Vagina (tissue), 2 donors: ENCODE data around the gene PTPN21.

Experiments used
- POLR2A ChIP-seq, 2 donors: fragments of 450-650 bp; IDR thresholded peaks; one replicate each; pipeline ENCODE4 v1.6.1; 2017; ENCODE audit warnings: antibody characterized with exemption in 2 of 2, mild to moderate bottlenecking in 2 of 2, moderate library complexity in 2 of 2
- POLR2AphosphoS5 ChIP-seq, 2 donors: sonication (generic); formaldehyde crosslinking; IDR thresholded peaks; one replicate each; pipeline ENCODE4 v1.9.0; 2017; ENCODE audit warnings: antibody characterized with exemption in 2 of 2, mild to moderate bottlenecking in 2 of 2, low read depth in 1 of 2; ENCODE audit not compliant: insufficient read depth in 1 of 2

DNA sequence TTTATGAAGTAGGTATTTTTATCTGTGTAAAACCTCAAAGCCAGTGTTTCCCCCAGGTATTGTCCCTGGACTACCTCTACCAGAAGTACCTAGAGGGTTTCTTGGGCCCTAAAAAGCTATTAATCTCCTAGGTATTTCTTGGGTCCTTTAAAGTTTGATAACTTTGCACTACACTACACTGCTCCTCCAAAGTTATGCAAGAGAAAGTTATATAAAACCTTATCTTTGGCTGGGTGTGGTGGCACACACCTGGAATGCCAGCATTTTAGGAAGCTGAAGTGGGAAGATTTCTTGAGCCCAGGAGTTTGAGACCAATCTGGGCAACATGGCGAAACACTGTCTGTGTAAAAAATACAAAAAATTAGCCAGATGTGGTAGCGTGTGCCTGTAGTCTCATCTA is 34.9 kb downstream of the PTPN21 start:
- no peak for TF ChIP-seq POLR2A (IDR thresholded peaks at IDR 0.05)
- no peak for TF ChIP-seq POLR2AphosphoS5 (IDR thresholded peaks at IDR 0.05; ENCODE audit: insufficient read depth in 1 of 2, low read depth in 1 of 2)
